ENCODE measurements around the gene AHRR. TPM values are rescaled to one million over a fixed set of nuclear protein-coding genes. Genes with fewer than 3 reads are reported as not detected.
"Not testable (repeated sequence)": the region's sequence is repeated elsewhere in the genome, so short reads cannot be mapped to it uniquely, and the experiment has no call there.

Gene AHRR
- total and polyA plus RNA-seq, 7 donors, result under 0.01 to 1.8 (median 1.0) TPM; not detected in 1

DNA sequence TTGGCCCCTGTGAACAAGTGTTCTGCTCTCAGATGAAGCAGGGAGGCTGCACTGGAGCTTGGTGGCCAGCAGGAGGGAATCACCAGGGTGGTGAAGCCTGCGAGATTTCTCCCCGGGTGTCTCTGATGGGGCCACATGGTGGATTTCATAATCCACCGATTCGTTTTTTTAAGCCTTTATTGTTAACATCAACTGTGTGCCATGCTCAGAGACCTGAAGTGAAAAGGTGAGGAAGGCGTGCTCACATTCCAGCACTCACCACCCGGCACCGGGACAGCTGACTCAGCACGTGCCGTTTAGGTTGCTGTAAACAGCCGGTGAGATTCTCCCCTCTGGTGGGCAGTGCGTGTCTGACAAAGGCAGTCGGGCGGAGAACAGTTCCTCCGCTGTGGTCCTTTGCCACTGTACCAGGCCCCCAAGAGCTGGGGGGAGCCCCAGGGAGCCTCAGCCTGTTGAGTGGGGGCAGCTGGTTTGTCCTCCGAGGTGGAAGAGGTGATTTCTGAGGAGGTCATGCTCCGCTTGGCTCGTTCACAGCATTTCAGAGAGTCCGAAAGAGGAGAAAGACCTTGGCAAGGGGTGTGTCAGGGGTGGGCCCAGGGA is 12.7 kb upstream of the AHRR start:
- Histone ChIP-seq H3K4me3 (no peak overlapping the region), H3K27ac (no peak overlapping the region), H3K4me1 (no peaks in the 10 kb centered on the region), H3K9me3 (no peaks in the 10 kb centered on the region), H3K27me3 (no peaks in the 10 kb centered on the region), H3K36me3 (peaks cover 0 to 65% (median 11%) of the 10 kb centered on the region in 4 donors)
- intact Hi-C loops (cut with DNase I), result no loop called here
- TF ChIP-seq, protein P1, sequence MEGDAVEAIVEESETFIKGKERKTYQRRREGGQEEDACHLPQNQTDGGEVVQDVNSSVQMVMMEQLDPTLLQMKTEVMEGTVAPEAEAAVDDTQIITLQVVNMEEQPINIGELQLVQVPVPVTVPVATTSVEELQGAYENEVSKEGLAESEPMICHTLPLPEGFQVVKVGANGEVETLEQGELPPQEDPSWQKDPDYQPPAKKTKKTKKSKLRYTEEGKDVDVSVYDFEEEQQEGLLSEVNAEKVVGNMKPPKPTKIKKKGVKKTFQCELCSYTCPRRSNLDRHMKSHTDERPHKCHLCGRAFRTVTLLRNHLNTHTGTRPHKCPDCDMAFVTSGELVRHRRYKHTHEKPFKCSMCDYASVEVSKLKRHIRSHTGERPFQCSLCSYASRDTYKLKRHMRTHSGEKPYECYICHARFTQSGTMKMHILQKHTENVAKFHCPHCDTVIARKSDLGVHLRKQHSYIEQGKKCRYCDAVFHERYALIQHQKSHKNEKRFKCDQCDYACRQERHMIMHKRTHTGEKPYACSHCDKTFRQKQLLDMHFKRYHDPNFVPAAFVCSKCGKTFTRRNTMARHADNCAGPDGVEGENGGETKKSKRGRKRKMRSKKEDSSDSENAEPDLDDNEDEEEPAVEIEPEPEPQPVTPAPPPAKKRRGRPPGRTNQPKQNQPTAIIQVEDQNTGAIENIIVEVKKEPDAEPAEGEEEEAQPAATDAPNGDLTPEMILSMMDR (IDR thresholded peaks at IDR 0.05), result no peak
- no peak for TF ChIP-seq POLR2AphosphoS5 (IDR thresholded peaks at IDR 0.05)
- no peak for TF ChIP-seq POLR2A (IDR thresholded peaks at IDR 0.05)
- TF ChIP-seq EP300 (IDR thresholded peaks at IDR 0.05), result no peak
- DNase-seq, result no peak
- WGBS, 2 donors, result 79 to 87% methylated on average over 18 of the region's 18 CpGs

DNA sequence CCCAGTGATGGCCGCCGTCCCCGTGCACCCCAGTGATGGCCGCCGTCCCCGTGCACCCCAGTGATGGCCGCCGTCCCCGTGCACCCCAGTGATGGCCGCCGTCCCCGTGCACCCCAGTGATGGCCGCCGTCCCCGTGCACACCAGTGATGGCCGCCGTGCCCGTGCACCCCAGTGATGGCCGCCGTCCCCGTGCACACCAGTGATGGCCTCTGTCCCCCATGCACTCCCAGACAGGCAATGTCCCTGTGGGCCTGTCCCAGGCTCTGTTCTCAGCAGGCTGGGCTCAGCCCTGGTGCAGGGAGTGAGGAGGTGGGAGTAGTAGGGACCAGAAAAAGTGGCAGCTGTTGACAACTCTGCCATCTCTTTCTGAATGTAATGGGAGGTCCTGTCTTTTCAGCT is 11.7 kb upstream of the AHRR start:
- H3K4me1 ChIP-seq; intact Hi-C loops (cut with DNase I); H3K27ac ChIP-seq; H3K4me3 ChIP-seq; H3K27me3 ChIP-seq; DNase-seq; H3K9me3 ChIP-seq: not testable (repeated sequence)
- peaks cover 0 to 76% (median 14%) of the 10 kb centered on the region in 4 donors for H3K36me3 ChIP-seq
- WGBS, 2 donors, result 97% methylated on average over 15 to 16 of the region's 21 CpGs

- Histone ChIP-seq H3K36me3 (peaks cover 5 to 77% (median 18%) of the 10 kb centered on the region in 4 donors), H3K4me1 (no peaks in the 10 kb centered on the region), H3K27me3 (no peaks in the 10 kb centered on the region), H3K27ac (no peak overlapping the region), H3K9me3 (no peaks in the 10 kb centered on the region), H3K4me3 (no peak overlapping the region)
- WGBS, 2 donors, result 91 to 95% methylated on average over 9 of the region's 9 CpGs
- intact Hi-C loops (cut with DNase I), result no loop called here
- TF ChIP-seq POLR2AphosphoS5 (IDR thresholded peaks at IDR 0.05), result no peak
- TF ChIP-seq POLR2A (IDR thresholded peaks at IDR 0.05), result no peak
- no peak for TF ChIP-seq EP300 (IDR thresholded peaks at IDR 0.05)
- TF ChIP-seq, protein P1 (IDR thresholded peaks at IDR 0.05), result no peak
- DNase-seq, result no peak
Observed at GRCh38 chr5:310516-310915, 11.0 kb upstream of the AHRR start.

GRCh38 chr5:310941-311434 is 10.5 kb upstream of the AHRR start:
- Histone ChIP-seq H3K9me3 (no peaks in the 10 kb centered on the region), H3K4me1 (no peaks in the 10 kb centered on the region), H3K27me3 (no peaks in the 10 kb centered on the region), H3K27ac (no peak overlapping the region), H3K4me3 (no peak overlapping the region), H3K36me3 (peaks cover 5 to 77% (median 18%) of the 10 kb centered on the region in 4 donors)
- intact Hi-C loops (cut with DNase I), result no loop called here
- DNase-seq, result no peak
- TF ChIP-seq POLR2A (IDR thresholded peaks at IDR 0.05) (no peak), POLR2AphosphoS5 (IDR thresholded peaks at IDR 0.05) (no peak)
- WGBS, 2 donors, result 82 to 86% methylated on average over 16 of the region's 16 CpGs

- H3K36me3 ChIP-seq, result peaks cover 0 to 77% (median 15%) of the 10 kb centered on the region in 4 donors
- intact Hi-C loops (cut with DNase I), result no loop called here
- peaks cover 0 to under 1% (median 0%) of the 10 kb centered on the region in 4 donors for H3K4me1 ChIP-seq
- DNase-seq, result no peak
- no peak overlapping the region for H3K4me3 ChIP-seq
- no peaks in the 10 kb centered on the region for H3K9me3 ChIP-seq
- no peaks in the 10 kb centered on the region for H3K27me3 ChIP-seq
- no peak for TF ChIP-seq POLR2AphosphoS5 (IDR thresholded peaks at IDR 0.05)
- TF ChIP-seq, protein P1 (IDR thresholded peaks at IDR 0.05), result no peak
- TF ChIP-seq EP300 (IDR thresholded peaks at IDR 0.05), result no peak
- TF ChIP-seq POLR2A (IDR thresholded peaks at IDR 0.05), result no peak
- H3K27ac ChIP-seq, result no peak overlapping the region
- WGBS, 2 donors, result 89 to 94% methylated on average over 8 of the region's 8 CpGs
Observed at GRCh38 chr5:311963-312362, 9.6 kb upstream of the AHRR start.

- intact Hi-C loops (cut with DNase I), result no loop called here
- TF ChIP-seq, protein P1 (IDR thresholded peaks at IDR 0.05), result no peak
- TF ChIP-seq EP300 (IDR thresholded peaks at IDR 0.05) (no peak), POLR2AphosphoS5 (IDR thresholded peaks at IDR 0.05) (no peak), POLR2A (IDR thresholded peaks at IDR 0.05) (no peak)
- H3K4me1 ChIP-seq, result peaks cover 0 to 7% (median 0%) of the 10 kb centered on the region in 4 donors
- H3K27ac ChIP-seq, result no peak overlapping the region
- H3K4me3 ChIP-seq, result no peak overlapping the region
- H3K9me3 ChIP-seq, result no peaks in the 10 kb centered on the region
- no peak for DNase-seq
- 84 to 85% methylated on average over 12 of the region's 12 CpGs for WGBS, 2 donors
- H3K36me3 ChIP-seq, result peaks cover 0 to 68% (median 15%) of the 10 kb centered on the region in 4 donors
- no peaks in the 10 kb centered on the region for H3K27me3 ChIP-seq
Observed at GRCh38 chr5:312845-313244, 8.7 kb upstream of the AHRR start.

Measured in sigmoid colon (tissue), 7 donors.